Caco-2 (cell line): ENCODE measurements around the gene MGAT4A. TPM values are rescaled to one million over a fixed set of nuclear protein-coding genes. Genes with fewer than 3 reads are reported as not detected.

Experiments
- BruUV-seq: library from RNA; stranded (reverse); fragments of 400-500 nt; replicated peaks from 2 replicates; lab custom pipeline; 2021; lab: Mats Ljungman, UMichigan
- CTCF ChIA-PET: fragments of 300-600 bp; sonication (Branson Sonifier 250); formaldehyde crosslinking; loops from one replicate; lab custom pipeline; 2022; ENCODE audit warnings: antibody characterized with exemption; lab: Charles Lee
- POLR2A ChIA-PET: fragments of 300-600 bp; sonication (Branson Sonifier 250); formaldehyde crosslinking; loops from one replicate; lab custom pipeline; 2022; ENCODE audit warnings: antibody characterized with exemption; lab: Charles Lee
- DNase-seq, 2 experiments: peaks; one replicate each; pipeline versions ENCODE4 v3.0.0 to v3.0.0-alpha.2; 2020 to 2022
- H3K27me3 ChIP-seq: replicated peaks from 2 replicates; pipeline ENCODE4 v1.6.0; 2011; ENCODE audit warnings: low read length; ENCODE audit not compliant: control insufficient read depth, insufficient read depth
- H3K36me3 ChIP-seq: 2 replicates; pipeline ENCODE4 v1.5.1; 2011; ENCODE audit warnings: low read length; ENCODE audit not compliant: control insufficient read depth, insufficient read depth
- H3K4me1 ChIP-seq: fragments of 250-450 bp; sonication (Bioruptor Pico); 2 replicates; pipeline ENCODE4 v1.5.1; 2020; ENCODE audit warnings: mild to moderate bottlenecking
- H3K4me3 ChIP-seq: 2 replicates; pipeline ENCODE4 v1.5.1; 2011; ENCODE audit warnings: low read depth, mild to moderate bottlenecking, control low read depth, low read length
- H3K9me3 ChIP-seq: fragments of 250-450 bp; sonication (Bioruptor Pico); 2 replicates; pipeline ENCODE4 v1.5.1; 2020; ENCODE audit warnings: mild to moderate bottlenecking, moderate library complexity
- H3K27ac Mint-ChIP-seq: one replicate; pipeline ENCODE4 v1.8.0; 2022; ENCODE audit warnings: mixed read lengths; ENCODE audit not compliant: unreplicated experiment
- H3K27me3 Mint-ChIP-seq: one replicate; pipeline ENCODE4 v1.8.0; 2022; ENCODE audit warnings: mixed read lengths; ENCODE audit not compliant: insufficient read depth, unreplicated experiment
- H3K36me3 Mint-ChIP-seq: one replicate; pipeline ENCODE4 v1.8.0; 2022; ENCODE audit warnings: mild to moderate bottlenecking, mixed read lengths; ENCODE audit not compliant: insufficient read depth, unreplicated experiment
- H3K4me1 Mint-ChIP-seq: one replicate; pipeline ENCODE4 v1.8.0; 2022; ENCODE audit warnings: low read depth, mixed read lengths; ENCODE audit not compliant: unreplicated experiment
- H3K4me3 Mint-ChIP-seq: one replicate; pipeline ENCODE4 v1.8.0; 2022; ENCODE audit warnings: mild to moderate bottlenecking, moderate library complexity, mixed read lengths; ENCODE audit not compliant: unreplicated experiment
- H3K9me3 Mint-ChIP-seq: one replicate; pipeline ENCODE4 v1.8.0; 2022; ENCODE audit warnings: mixed read lengths; ENCODE audit not compliant: unreplicated experiment
- intact Hi-C: fragments of 100-400 bp; cut with micrococcal nuclease; formaldehyde crosslinking; loops from one replicate; pipeline ENCODE4 v1.10.0; 2022; ENCODE audit not compliant: unreplicated experiment
- total RNA-seq: library from RNA; stranded (reverse); gene quantifications from 2 replicates; pipeline ENCODE4 v1.2.3, GENCODE V29; 2022
- TF ChIP-seq, protein P1 (sequence below), 2 experiments: fragments of 200-600 bp in 1 of 2; IDR thresholded peaks; 1 replicate in 1 of 2; 2 replicates in 1 of 2; pipeline versions ENCODE4 v1.5.1 to v1.8.0; 2011 to 2022; ENCODE audit warnings: antibody characterized with exemption in 1 of 2, control low read depth in 1 of 2, inconsistent platforms in 1 of 2, low read depth in 1 of 2, low read length in 1 of 2, mild to moderate bottlenecking in 1 of 2, moderate library complexity in 1 of 2; ENCODE audit not compliant: insufficient read depth in 1 of 2, severe bottlenecking in 1 of 2, unreplicated experiment in 1 of 2

Gene MGAT4A
- total RNA-seq, 1 experiment from 2014 or later = 63.7 TPM

DNA sequence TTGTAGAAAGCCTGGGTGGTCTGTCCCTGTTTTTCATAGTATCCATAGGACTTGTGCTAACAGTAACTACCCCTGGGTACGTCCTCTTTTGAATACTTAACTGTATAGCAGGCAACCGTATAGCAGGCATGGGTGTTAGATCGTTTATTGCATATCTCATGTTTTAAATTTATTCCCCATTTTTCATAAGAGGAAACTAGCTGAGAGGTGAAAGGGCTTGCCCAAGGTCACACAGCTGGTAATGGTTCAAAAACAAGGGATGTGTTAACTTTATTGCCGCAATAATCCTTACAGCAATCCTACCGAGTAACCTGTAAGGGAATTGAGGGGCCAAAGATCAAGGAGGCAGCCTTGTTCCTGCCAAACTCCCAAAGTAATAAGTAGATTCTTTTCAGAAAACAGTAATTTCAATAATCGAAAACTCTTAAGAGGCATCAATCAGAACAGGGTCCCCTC lies 990 bp upstream of the MGAT4A start:
- peak in 1 of 2 experiments; percentile 24 for DNase-seq
- peak overlapping the region; percentile 85 for H3K4me3 Mint-ChIP-seq
- peak overlapping the region; percentile 69 for H3K4me3 ChIP-seq
- intact Hi-C loops = loop anchor here (1.0 to 5.0 kb wide), 3 partner anchors 35 to 105 kb away; no protein-coding TSS in a partner anchor
- no peaks in the 10 kb centered on the region for H3K9me3 Mint-ChIP-seq
- no peaks in the 10 kb centered on the region for H3K27me3 ChIP-seq
- POLR2A ChIA-PET = interaction anchor here (1.6 to 2.8 kb wide), 2 partner anchors 34 to 64 kb away, joined by 8 to 19 read pairs; no protein-coding TSS in a partner anchor
- H3K36me3 ChIP-seq = no peaks in the 10 kb centered on the region
- no peaks in the 10 kb centered on the region for H3K27me3 Mint-ChIP-seq
- TF ChIP-seq, protein P1, sequence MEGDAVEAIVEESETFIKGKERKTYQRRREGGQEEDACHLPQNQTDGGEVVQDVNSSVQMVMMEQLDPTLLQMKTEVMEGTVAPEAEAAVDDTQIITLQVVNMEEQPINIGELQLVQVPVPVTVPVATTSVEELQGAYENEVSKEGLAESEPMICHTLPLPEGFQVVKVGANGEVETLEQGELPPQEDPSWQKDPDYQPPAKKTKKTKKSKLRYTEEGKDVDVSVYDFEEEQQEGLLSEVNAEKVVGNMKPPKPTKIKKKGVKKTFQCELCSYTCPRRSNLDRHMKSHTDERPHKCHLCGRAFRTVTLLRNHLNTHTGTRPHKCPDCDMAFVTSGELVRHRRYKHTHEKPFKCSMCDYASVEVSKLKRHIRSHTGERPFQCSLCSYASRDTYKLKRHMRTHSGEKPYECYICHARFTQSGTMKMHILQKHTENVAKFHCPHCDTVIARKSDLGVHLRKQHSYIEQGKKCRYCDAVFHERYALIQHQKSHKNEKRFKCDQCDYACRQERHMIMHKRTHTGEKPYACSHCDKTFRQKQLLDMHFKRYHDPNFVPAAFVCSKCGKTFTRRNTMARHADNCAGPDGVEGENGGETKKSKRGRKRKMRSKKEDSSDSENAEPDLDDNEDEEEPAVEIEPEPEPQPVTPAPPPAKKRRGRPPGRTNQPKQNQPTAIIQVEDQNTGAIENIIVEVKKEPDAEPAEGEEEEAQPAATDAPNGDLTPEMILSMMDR (IDR thresholded peaks at IDR 0.05; ENCODE audit: insufficient read depth in 1 of 2, low read depth in 1 of 2, low read length in 1 of 2, severe bottlenecking in 1 of 2, unreplicated experiment in 1 of 2) = no peak
- CTCF ChIA-PET = interaction anchor here (0.6 to 1.8 kb wide), 3 partner anchors 27 to 83 kb away, joined by 3 to 5 read pairs (median 3); no protein-coding TSS in a partner anchor
- no peaks in the 10 kb centered on the region for H3K36me3 Mint-ChIP-seq
- no peaks in the 10 kb centered on the region for H3K9me3 ChIP-seq
- peak overlapping the region; percentile 80 for H3K27ac Mint-ChIP-seq
- peaks cover 36% of the 10 kb centered on the region for H3K4me1 Mint-ChIP-seq
- H3K4me1 ChIP-seq = peaks cover 64% of the 10 kb centered on the region
- TSS peak; percentile 77 for BruUV-seq

DNA sequence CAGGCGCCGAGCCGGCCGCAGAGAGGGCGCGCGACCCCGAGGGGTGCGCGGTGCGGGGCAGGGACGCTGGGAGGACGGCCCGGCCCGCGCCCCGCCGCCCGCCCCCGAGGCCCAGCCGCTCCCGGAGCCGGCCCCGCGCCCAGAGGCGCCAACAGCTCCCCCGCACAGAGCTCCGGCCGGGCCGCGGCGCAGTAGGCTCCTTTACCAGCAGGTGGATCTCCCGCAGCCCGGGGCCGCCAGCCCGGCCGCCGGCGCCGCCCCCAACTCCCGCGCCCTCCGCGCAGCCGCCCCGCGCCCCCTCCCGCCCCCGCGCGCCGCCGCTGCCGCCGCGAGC lies 258 bp downstream of the MGAT4A start:
- ChIA-PET CTCF (interaction anchor here (0.6 to 2.1 kb wide), 9 partner anchors 26 to 1052 kb away, joined by 3 to 21 read pairs (median 5); no protein-coding TSS in a partner anchor), POLR2A (interaction anchor here (0.5 to 2.8 kb wide), 7 partner anchors 12 to 116 kb away, joined by 3 to 19 read pairs (median 5); no protein-coding TSS in a partner anchor)
- H3K36me3 Mint-ChIP-seq = no peaks in the 10 kb centered on the region
- H3K9me3 Mint-ChIP-seq = no peaks in the 10 kb centered on the region
- H3K36me3 ChIP-seq = no peaks in the 10 kb centered on the region
- intact Hi-C loops = loop anchor here (1.0 to 5.0 kb wide), 3 partner anchors 26 to 107 kb away; no protein-coding TSS in a partner anchor
- peak overlapping the region; percentile 85 for H3K4me3 Mint-ChIP-seq
- no peaks in the 10 kb centered on the region for H3K27me3 Mint-ChIP-seq
- TF ChIP-seq, protein P1 (IDR thresholded peaks at IDR 0.05; ENCODE audit: insufficient read depth in 1 of 2, low read depth in 1 of 2, low read length in 1 of 2, severe bottlenecking in 1 of 2, unreplicated experiment in 1 of 2) = peak in 1 of 2 experiments; percentile 16
- no peaks in the 10 kb centered on the region for H3K9me3 ChIP-seq
- no peak overlapping the region for H3K27ac Mint-ChIP-seq
- peaks cover 53% of the 10 kb centered on the region for H3K4me1 ChIP-seq
- DNase-seq = peak; percentile 73 to 82
- H3K27me3 ChIP-seq = no peaks in the 10 kb centered on the region
- H3K4me1 Mint-ChIP-seq = peaks cover 32% of the 10 kb centered on the region
- BruUV-seq = no TSS peak
- H3K4me3 ChIP-seq = peak overlapping the region; percentile 82

DNA sequence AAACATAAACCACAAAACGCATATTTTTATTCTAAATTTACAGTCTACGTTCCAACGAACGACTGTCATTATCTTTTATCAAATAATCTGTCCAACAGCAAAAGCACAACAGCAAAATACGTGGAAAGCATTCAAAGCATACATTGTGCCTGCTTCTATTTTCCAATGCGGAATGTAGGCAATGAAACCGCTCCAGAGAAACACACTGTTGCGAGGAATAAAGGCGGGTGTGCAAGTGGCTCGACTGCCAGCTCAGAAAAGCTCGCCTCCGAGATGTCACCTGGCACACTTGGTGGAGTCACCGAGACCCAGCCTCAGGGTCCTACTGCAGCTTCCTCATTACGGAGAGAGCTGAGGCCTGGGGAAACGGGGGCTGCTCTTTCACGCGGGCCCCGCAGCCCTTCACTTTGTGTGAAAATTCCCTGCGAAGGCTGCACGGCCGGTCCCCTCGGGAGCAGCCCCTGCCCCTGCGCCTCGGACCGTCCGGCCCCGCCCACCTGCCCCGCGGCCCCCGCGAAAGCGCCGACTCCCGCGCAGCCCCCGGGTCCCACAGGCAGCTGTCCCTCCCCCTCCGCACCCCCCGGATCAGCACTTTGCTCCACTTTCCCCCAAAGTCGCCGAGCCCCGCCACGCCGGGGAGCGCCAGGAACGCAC lies 752 bp downstream of the MGAT4A start:
- Mint-ChIP-seq H3K4me3 (peak overlapping the region; percentile 85), H3K27ac (peak overlapping the region; percentile 22), H3K4me1 (peaks cover 28% of the 10 kb centered on the region), H3K27me3 (no peaks in the 10 kb centered on the region), H3K36me3 (no peaks in the 10 kb centered on the region), H3K9me3 (no peaks in the 10 kb centered on the region)
- Histone ChIP-seq H3K36me3 (no peaks in the 10 kb centered on the region), H3K9me3 (no peaks in the 10 kb centered on the region), H3K4me1 (peaks cover 51% of the 10 kb centered on the region), H3K4me3 (peak overlapping the region; percentile 82), H3K27me3 (no peaks in the 10 kb centered on the region)
- BruUV-seq = no TSS peak
- intact Hi-C loops = loop anchor here (1.0 to 5.0 kb wide), 2 partner anchors 26 to 107 kb away; no protein-coding TSS in a partner anchor
- CTCF ChIA-PET = interaction anchor here (0.6 to 2.1 kb wide), 10 partner anchors 25 to 1051 kb away, joined by 3 to 21 read pairs (median 4); no protein-coding TSS in a partner anchor
- peak; percentile 64 to 67 for DNase-seq
- POLR2A ChIA-PET = interaction anchor here (0.5 to 2.8 kb wide), 6 partner anchors 11 to 74 kb away, joined by 3 to 19 read pairs (median 6); no protein-coding TSS in a partner anchor
- TF ChIP-seq, protein P1 (IDR thresholded peaks at IDR 0.05; ENCODE audit: insufficient read depth in 1 of 2, low read depth in 1 of 2, low read length in 1 of 2, severe bottlenecking in 1 of 2, unreplicated experiment in 1 of 2) = no peak
